NCI-H1436 (cell line): Measurements from ENCODE around the gene TMEM209.
"Not testable (repeated sequence)": the region's sequence is repeated elsewhere in the genome, so short reads cannot be mapped to it uniquely, and the experiment has no call there.

Source experiments
- DNase-seq: peaks from one replicate; lab custom pipeline; 2025; lab: John Stamatoyannopoulos, UW

Gene TMEM209

GRCh38 chr7:130127404-130127803 lies 77.8 kb downstream of the TMEM209 start:
- DNase-seq, result no peak

DNA sequence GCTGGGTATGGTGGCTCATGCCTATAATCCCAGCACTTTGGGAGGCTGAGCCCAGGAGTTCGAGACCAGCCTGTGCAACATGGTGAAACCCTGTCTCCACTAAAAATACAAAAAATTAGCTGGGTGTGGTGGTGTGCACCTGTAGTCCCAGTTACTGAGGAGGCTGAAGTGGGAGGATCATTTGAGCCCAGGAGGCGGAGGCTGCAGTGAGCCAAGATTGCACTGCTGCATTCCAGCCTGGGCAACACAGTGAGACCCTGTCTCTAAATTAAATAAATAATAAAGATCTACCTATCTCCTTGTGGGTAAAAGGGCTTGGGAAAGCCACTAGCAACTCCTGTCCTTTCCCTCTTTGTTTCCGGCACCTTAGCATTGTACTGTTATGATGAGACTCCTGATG lies 78.4 kb downstream of the TMEM209 start:
- DNase-seq, result not testable (repeated sequence)

- DNase-seq, result no peak
These were observed 80.5 kb downstream of the TMEM209 start for GRCh38 chr7:130124711-130125110.

GRCh38 chr7:130123501-130123900 lies 81.7 kb downstream of the TMEM209 start:
- DNase-seq, result no peak

DNA sequence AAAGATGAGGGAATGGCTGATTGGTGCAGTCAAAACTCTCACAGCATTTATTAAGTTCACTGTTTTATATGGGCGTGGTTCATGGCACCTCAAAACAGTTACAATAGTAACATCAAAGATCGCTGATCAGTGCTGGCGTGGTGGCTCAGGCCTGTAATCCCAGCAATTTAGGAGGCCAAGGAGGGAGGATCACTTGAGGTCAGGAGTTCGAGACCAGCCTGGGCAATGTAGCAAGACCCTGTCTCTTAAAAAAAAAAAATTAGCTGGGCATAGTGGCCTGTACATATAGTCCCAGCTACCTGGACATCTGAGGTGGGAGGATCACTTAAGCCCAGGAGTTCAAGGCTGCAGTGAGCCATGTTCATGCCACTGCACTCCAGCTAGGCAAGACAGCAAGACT lies 86.4 kb downstream of the TMEM209 start:
- DNase-seq, result no peak

DNA sequence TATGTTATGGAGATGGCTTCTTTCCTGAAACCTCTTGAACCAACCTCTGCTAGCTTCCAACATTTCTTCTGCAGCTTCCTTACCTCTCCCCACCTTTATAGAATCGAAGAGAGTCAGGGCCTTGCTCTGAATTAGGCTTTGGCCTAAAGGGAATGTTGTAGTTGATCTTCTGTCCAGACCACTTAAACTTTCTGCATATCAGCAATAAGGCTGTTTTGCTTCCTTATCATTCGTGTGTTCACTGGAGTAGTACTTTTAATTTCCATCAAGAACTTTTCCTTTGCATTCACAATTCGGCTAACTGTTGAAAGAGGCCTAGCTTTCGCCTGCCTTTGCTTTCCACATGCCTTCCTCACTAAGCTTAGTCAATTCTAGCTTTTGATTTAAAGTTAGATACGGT lies 86.9 kb downstream of the TMEM209 start:
- DNase-seq, result no peak

DNA sequence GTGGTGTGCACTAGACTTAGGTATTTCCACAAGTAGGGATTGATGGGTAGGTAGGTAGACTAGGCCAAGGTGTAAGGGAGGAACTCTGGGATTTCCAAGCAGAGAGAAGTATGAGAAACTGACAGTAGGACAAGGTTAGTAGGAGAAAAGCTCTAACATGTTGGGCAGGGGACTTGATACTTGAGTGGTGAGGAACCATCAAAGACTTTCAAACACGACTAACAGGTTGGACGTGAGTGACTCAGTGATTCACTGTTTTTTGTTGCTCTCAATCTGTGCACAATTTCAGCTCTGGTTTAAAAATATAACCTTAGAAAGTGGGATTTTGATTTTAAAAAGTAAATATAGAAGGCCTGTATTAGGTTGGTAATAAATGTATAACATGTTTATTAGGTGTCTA lies 90.4 kb downstream of the TMEM209 start:
- DNase-seq, result no peak
